Measurements from ENCODE around the gene RCC1. TPM values are rescaled to one million over a fixed set of nuclear protein-coding genes. Genes with fewer than 3 reads are reported as not detected.

Gene RCC1
- total and polyA plus RNA-seq, 4 donors: 9.0 to 17.0 (median 9.5) TPM

DNA sequence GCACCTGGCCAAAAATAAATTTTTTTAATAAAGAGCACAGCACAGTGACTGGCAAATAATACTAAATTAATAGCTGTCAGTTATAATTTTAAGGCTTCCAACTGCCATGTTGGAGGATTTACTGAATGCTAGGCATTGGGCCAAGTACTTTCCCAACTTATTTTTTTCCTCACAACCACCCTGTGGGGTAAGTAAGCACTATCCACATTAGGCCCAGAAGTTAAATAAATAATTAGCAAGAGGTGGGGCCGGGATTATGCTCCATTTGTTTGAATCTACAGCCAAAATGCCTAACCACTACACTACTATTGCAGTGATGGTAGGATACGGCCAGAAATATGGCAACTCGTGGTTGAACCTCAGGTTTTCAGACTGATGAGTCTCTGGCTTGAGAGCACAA lies 42.5 kb downstream of the RCC1 start:
- DNase-seq (no peak), ATAC-seq (ENCODE audit: low FRiP score) (no peak)
- H3K27me3 ChIP-seq (ENCODE audit: control insufficient read depth in 1 of 2, insufficient read depth in 2 of 2, low read length in 1 of 2): no peaks in the 10 kb centered on the region
- 86 to 92% methylated on average over 3 of the region's 3 CpGs for WGBS, 2 donors
- H3K27ac ChIP-seq (ENCODE audit: low read depth in 1 of 2, low read length in 2 of 2): no peak overlapping the region
- no peak overlapping the region for H3K4me3 ChIP-seq (ENCODE audit: low read length in 2 of 2)
- H3K36me3 ChIP-seq (ENCODE audit: control insufficient read depth in 1 of 2, insufficient read depth in 2 of 2, low read length in 1 of 2): no peaks in the 10 kb centered on the region
- intact Hi-C loops (cut with DNase I): no loop called here
- no peaks in the 10 kb centered on the region for H3K9me3 ChIP-seq (ENCODE audit: control insufficient read depth, low read length)
- no peaks in the 10 kb centered on the region for H3K4me1 ChIP-seq (ENCODE audit: control insufficient read depth in 1 of 2, insufficient read depth in 2 of 2, low read length in 2 of 2)

DNA sequence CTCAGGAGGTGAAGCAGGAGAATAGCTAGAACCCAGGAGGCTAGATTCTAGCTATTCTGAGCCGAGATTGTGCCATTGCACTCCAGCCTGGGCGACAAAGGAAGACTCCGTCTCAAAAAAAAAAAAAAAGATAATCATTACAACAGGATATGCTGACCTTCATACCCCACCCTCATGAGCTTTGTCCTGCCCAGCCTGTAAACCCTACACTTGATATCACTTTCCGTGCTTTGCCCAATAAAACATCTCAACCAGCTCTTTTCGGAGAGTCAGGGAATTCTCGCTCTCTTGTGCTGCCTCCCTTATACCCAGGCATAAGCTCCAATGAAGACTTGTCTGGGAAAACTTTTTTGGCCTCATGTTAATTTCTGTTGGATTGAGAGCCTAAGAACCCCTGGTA lies 45.5 kb downstream of the RCC1 start:
- DNase-seq (no peak), ATAC-seq (ENCODE audit: low FRiP score) (no peak)
- Histone ChIP-seq H3K4me1 (ENCODE audit: control insufficient read depth in 1 of 2, insufficient read depth in 2 of 2, low read length in 2 of 2) (no peaks in the 10 kb centered on the region), H3K4me3 (ENCODE audit: low read length in 2 of 2) (no peak overlapping the region), H3K27me3 (ENCODE audit: control insufficient read depth in 1 of 2, insufficient read depth in 2 of 2, low read length in 1 of 2) (no peaks in the 10 kb centered on the region), H3K27ac (ENCODE audit: low read depth in 1 of 2, low read length in 2 of 2) (no peak overlapping the region), H3K9me3 (ENCODE audit: control insufficient read depth, low read length) (no peaks in the 10 kb centered on the region), H3K36me3 (ENCODE audit: control insufficient read depth in 1 of 2, insufficient read depth in 2 of 2, low read length in 1 of 2) (no peaks in the 10 kb centered on the region)
- 86 to 93% methylated on average over 6 of the region's 6 CpGs for WGBS, 2 donors
- intact Hi-C loops (cut with DNase I): no loop called here

DNA sequence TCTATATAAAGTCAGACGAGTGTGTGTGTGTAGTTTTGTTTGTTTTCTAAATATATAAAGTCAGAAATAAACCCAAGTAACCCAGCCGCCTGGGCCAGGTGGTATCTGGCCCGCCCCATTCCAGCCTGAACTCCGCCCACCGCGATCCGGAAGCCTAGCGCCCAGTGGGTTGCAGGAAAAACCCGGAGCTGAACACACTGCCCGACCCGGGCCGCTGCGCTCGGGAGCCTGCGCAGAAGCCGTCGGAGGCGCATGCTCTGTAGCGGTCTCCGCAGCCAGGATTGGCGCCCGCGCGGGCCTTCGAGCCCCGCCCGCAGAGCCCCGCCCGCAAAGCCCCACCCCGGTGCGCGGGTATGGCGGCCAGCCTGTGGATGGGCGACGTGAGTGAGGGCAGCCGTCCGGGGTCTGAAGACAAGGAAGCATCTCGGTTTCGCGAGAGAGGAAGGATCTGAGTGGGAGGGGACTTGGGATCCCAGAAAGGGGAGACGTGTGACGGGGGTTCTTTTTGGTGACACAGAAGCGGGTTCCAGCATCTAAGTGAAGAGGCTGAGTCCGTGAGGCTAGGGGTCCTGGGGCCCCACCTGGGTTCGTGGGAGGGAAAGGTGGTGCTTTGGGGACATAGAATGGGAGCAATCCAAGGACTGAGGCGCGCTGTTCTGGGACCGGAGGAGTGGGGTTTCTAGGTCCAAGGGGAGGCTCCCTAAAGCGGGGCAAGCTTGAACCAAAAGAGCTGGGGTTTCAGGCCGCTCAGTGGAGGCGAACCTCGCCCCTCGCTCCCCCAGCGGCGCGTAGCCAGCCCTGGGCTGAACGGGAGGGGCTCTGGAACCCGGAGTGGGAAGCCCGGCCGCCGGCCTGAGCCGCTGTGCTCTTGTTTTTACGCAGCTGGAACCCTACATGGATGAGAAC lies 47.2 kb downstream of the RCC1 start, which contains the start of gene TRNAU1AP:
Gene TRNAU1AP, plus strand, starts transcription at position 328 of the 906 bp plus-strand sequence. Its CDS starts 26 bp downstream, at position 354.
- DNase-seq: peak; percentile 98 to 99
- Histone ChIP-seq H3K4me3 (ENCODE audit: low read length in 2 of 2) (peak within 1 kb of the TSS; percentile 23 to 66), H3K9me3 (ENCODE audit: control insufficient read depth, low read length) (no peaks in the 10 kb centered on the region), H3K27me3 (ENCODE audit: control insufficient read depth in 1 of 2, insufficient read depth in 2 of 2, low read length in 1 of 2) (no peaks in the 10 kb centered on the region), H3K36me3 (ENCODE audit: control insufficient read depth in 1 of 2, insufficient read depth in 2 of 2, low read length in 1 of 2) (peaks cover 0 to 2% of the 10 kb centered on the region in 2 donors), H3K4me1 (ENCODE audit: control insufficient read depth in 1 of 2, insufficient read depth in 2 of 2, low read length in 2 of 2) (no peaks in the 10 kb centered on the region), H3K27ac (ENCODE audit: low read depth in 1 of 2, low read length in 2 of 2) (peak within 1 kb of the TSS in 1 of 2 donors; percentile 37)
- intact Hi-C loops (cut with DNase I): no loop called here
- peak; percentile 100 for ATAC-seq (ENCODE audit: low FRiP score)
- WGBS, 2 donors: 0% methylated on average over 54 to 63 of the region's 63 CpGs

DNA sequence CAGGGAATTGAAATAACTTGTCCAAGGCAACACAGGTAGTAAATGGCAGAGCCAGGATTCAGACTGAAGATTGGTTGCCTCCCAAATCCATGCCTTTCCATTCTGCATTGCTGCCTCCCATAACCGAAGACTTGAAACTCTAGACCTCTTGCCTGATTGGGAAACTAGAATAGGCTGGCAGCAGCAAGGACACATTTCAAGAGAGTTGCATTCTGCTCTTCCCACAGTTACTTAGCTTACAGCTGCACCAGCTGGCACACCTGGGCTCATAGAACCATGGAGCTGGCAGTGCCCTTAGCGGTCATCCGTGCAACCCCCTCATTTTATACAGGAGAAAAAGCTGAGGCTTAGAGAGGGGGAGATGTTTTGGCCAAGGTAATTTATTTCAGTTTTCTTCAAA lies 55.0 kb downstream of the RCC1 start:
- DNase-seq: no peak
- Histone ChIP-seq H3K4me1 (ENCODE audit: control insufficient read depth in 1 of 2, insufficient read depth in 2 of 2, low read length in 2 of 2) (no peaks in the 10 kb centered on the region), H3K27ac (ENCODE audit: low read depth in 1 of 2, low read length in 2 of 2) (no peak overlapping the region), H3K27me3 (ENCODE audit: control insufficient read depth in 1 of 2, insufficient read depth in 2 of 2, low read length in 1 of 2) (no peaks in the 10 kb centered on the region), H3K36me3 (ENCODE audit: control insufficient read depth in 1 of 2, insufficient read depth in 2 of 2, low read length in 1 of 2) (peaks cover 6 to 8% of the 10 kb centered on the region in 2 donors), H3K4me3 (ENCODE audit: low read length in 2 of 2) (no peak overlapping the region), H3K9me3 (ENCODE audit: control insufficient read depth, low read length) (no peaks in the 10 kb centered on the region)
- intact Hi-C loops (cut with DNase I): no loop called here
- 86 to 93% methylated on average over 3 of the region's 3 CpGs for WGBS, 2 donors
- no peak for ATAC-seq (ENCODE audit: low FRiP score)

DNA sequence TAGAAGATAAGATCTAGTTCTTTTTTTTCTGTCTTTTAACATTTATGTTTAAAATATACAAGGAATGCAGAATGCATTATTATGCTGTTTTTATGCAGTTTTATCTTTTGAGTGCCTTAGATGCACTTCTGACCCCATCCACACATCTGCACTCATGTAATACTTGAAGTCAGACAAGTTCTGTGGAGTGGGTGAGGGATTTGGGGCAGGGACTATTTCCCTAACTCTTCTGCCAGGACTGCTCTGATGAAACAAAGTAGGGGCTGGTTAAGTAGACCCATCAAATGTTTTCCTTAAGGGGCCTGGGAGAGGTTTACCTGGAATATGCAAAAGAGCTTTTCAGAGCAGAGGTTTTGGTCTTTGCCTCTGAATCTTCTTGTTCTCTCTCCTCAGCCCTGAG lies 58.5 kb downstream of the RCC1 start:
- no peaks in the 10 kb centered on the region for H3K9me3 ChIP-seq (ENCODE audit: control insufficient read depth, low read length)
- no peaks in the 10 kb centered on the region for H3K27me3 ChIP-seq (ENCODE audit: control insufficient read depth in 1 of 2, insufficient read depth in 2 of 2, low read length in 1 of 2)
- peaks cover 6 to 13% of the 10 kb centered on the region in 2 donors for H3K36me3 ChIP-seq (ENCODE audit: control insufficient read depth in 1 of 2, insufficient read depth in 2 of 2, low read length in 1 of 2)
- no peaks in the 10 kb centered on the region for H3K4me1 ChIP-seq (ENCODE audit: control insufficient read depth in 1 of 2, insufficient read depth in 2 of 2, low read length in 2 of 2)
- DNase-seq (no peak), ATAC-seq (ENCODE audit: low FRiP score) (no peak)
- intact Hi-C loops (cut with DNase I): no loop called here
- no peak overlapping the region for H3K4me3 ChIP-seq (ENCODE audit: low read length in 2 of 2)
- no peak overlapping the region for H3K27ac ChIP-seq (ENCODE audit: low read depth in 1 of 2, low read length in 2 of 2)

DNA sequence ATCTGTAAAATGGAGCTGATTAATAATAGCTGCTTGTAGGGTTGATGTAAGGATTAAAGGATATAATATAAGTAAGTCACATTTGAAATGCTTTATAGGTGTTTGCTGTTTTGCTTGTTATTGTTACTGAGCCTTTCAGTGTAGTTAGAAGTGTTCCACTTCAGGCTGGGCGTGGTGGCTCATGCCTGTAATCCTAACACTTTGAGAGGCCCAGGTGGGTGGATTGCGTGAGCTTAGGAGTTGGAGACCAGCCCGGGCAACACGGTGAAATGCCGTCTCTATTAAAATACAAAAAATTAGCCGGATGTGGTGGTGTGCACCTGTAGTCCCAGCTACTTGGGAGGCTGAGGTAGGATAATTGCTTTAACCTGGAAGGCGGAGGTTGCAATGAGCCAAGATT lies 59.2 kb downstream of the RCC1 start:
- Histone ChIP-seq H3K27ac (ENCODE audit: low read depth in 1 of 2, low read length in 2 of 2) (no peak overlapping the region), H3K4me3 (ENCODE audit: low read length in 2 of 2) (no peak overlapping the region), H3K27me3 (ENCODE audit: control insufficient read depth in 1 of 2, insufficient read depth in 2 of 2, low read length in 1 of 2) (no peaks in the 10 kb centered on the region), H3K36me3 (ENCODE audit: control insufficient read depth in 1 of 2, insufficient read depth in 2 of 2, low read length in 1 of 2) (peaks cover 6 to 13% of the 10 kb centered on the region in 2 donors), H3K4me1 (ENCODE audit: control insufficient read depth in 1 of 2, insufficient read depth in 2 of 2, low read length in 2 of 2) (no peaks in the 10 kb centered on the region), H3K9me3 (ENCODE audit: control insufficient read depth, low read length) (no peaks in the 10 kb centered on the region)
- intact Hi-C loops (cut with DNase I): no loop called here
- no peak for DNase-seq
- 97 to 98% methylated on average over 7 of the region's 7 CpGs for WGBS, 2 donors
- ATAC-seq (ENCODE audit: low FRiP score): no peak

DNA sequence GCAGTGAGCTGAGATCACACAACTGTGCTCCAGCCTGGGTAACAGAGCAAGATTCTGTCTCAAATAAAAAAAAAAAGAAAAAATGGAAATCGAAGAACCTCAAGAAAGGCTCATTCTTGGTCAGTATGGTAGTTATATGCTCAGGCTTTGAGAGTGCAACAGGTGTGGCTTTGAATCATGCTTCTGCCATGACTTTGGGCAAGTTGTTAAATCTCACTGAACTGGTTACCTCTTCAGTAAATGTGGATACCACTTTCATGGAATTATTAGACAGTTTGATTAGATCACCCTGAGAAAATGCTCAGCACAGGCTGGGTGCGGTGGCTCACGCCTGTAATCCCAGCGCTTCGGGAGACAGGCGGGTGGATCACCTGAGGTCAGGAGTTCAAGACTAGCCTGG lies 59.9 kb downstream of the RCC1 start:
- intact Hi-C loops (cut with DNase I): no loop called here
- no peaks in the 10 kb centered on the region for H3K27me3 ChIP-seq (ENCODE audit: control insufficient read depth in 1 of 2, insufficient read depth in 2 of 2, low read length in 1 of 2)
- peaks cover 6 to 13% of the 10 kb centered on the region in 2 donors for H3K36me3 ChIP-seq (ENCODE audit: control insufficient read depth in 1 of 2, insufficient read depth in 2 of 2, low read length in 1 of 2)
- H3K27ac ChIP-seq (ENCODE audit: low read depth in 1 of 2, low read length in 2 of 2): no peak overlapping the region
- ATAC-seq (ENCODE audit: low FRiP score) (no peak), DNase-seq (no peak)
- no peak overlapping the region for H3K4me3 ChIP-seq (ENCODE audit: low read length in 2 of 2)
- no peaks in the 10 kb centered on the region for H3K9me3 ChIP-seq (ENCODE audit: control insufficient read depth, low read length)
- H3K4me1 ChIP-seq (ENCODE audit: control insufficient read depth in 1 of 2, insufficient read depth in 2 of 2, low read length in 2 of 2): no peaks in the 10 kb centered on the region
- WGBS, 2 donors: 98% methylated on average over 6 of the region's 6 CpGs

DNA sequence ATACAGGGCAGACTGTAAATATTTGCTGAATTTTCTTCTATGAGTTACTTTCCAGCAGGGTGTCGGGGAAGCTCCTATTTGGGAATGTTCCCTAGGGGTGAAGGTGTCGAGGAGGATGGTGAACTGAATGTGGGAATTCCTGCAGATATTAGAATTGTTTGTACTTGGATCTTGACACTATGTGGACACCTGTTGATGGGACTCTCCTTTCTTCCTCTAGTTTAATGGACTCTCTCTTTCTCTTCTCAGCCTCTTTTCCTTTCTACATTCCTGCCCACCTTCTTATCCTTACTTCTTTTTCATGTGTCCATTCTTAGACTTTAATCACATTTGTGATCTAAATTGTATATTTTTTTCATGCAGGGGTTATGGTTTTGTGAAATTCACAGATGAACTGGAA lies 61.1 kb downstream of the RCC1 start:
- WGBS, 2 donors: 74 to 83% methylated on average over 2 of the region's 2 CpGs
- H3K9me3 ChIP-seq (ENCODE audit: control insufficient read depth, low read length): no peaks in the 10 kb centered on the region
- H3K4me1 ChIP-seq (ENCODE audit: control insufficient read depth in 1 of 2, insufficient read depth in 2 of 2, low read length in 2 of 2): no peaks in the 10 kb centered on the region
- no peak overlapping the region for H3K4me3 ChIP-seq (ENCODE audit: low read length in 2 of 2)
- DNase-seq: no peak
- H3K27me3 ChIP-seq (ENCODE audit: control insufficient read depth in 1 of 2, insufficient read depth in 2 of 2, low read length in 1 of 2): no peaks in the 10 kb centered on the region
- no peak overlapping the region for H3K27ac ChIP-seq (ENCODE audit: low read depth in 1 of 2, low read length in 2 of 2)
- no peak for ATAC-seq (ENCODE audit: low FRiP score)
- H3K36me3 ChIP-seq (ENCODE audit: control insufficient read depth in 1 of 2, insufficient read depth in 2 of 2, low read length in 1 of 2): peaks cover 11% of the 10 kb centered on the region in 2 donors
- intact Hi-C loops (cut with DNase I): no loop called here

DNA sequence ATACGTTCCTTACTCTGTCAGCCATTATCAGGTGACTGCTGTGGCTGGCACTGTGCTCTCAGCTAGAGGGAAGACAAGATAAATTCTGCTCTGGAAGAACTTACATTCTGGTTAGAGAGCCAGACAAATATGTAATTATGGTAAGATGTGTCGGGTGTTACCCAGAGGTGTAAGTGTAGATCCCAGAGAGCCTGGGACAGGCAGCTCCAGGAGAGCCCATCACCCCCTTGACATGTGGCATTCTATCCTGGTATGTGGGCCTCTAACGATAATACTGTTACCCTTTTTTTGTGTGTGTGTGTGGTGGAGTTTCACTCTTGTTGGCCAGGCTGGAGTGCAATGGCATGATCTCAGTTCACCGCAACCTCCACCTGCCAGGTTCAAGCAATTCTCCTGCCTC lies 66.1 kb downstream of the RCC1 start:
- Histone ChIP-seq H3K27ac (ENCODE audit: low read depth in 1 of 2, low read length in 2 of 2) (no peak overlapping the region), H3K4me3 (ENCODE audit: low read length in 2 of 2) (no peak overlapping the region), H3K4me1 (ENCODE audit: control insufficient read depth in 1 of 2, insufficient read depth in 2 of 2, low read length in 2 of 2) (no peaks in the 10 kb centered on the region), H3K36me3 (ENCODE audit: control insufficient read depth in 1 of 2, insufficient read depth in 2 of 2, low read length in 1 of 2) (peaks cover 7 to 12% of the 10 kb centered on the region in 2 donors), H3K27me3 (ENCODE audit: control insufficient read depth in 1 of 2, insufficient read depth in 2 of 2, low read length in 1 of 2) (no peaks in the 10 kb centered on the region), H3K9me3 (ENCODE audit: control insufficient read depth, low read length) (no peaks in the 10 kb centered on the region)
- DNase-seq: no peak
- ATAC-seq (ENCODE audit: low FRiP score): no peak
- intact Hi-C loops (cut with DNase I): no loop called here
- WGBS, 2 donors: 86% methylated on average over 4 of the region's 4 CpGs

Measured in aorta (tissue), 5 donors.